Spleen (tissue), 11 donors: ENCODE measurements around the gene JDP2. TPM values are rescaled to one million over a fixed set of nuclear protein-coding genes. Genes with fewer than 3 reads are reported as not detected.

Experiments
- DNase-seq: peaks from one replicate; pipeline ENCODE4 v3.0.0-alpha.2; 2020
- H3K27ac ChIP-seq, 8 donors: fragments of 200-600 bp; sonication (generic) in 7 of 8; 1 replicate in 4 of 8; 2 replicates in 4 of 8; pipeline versions ENCODE4 v1.5.0 to v1.8.0; 2016 to 2021; ENCODE audit warnings: inconsistent platforms in 4 of 8, mild to moderate bottlenecking in 4 of 8, moderate library complexity in 1 of 8
- H3K27me3 ChIP-seq, 7 donors: fragments of 200-600 bp; sonication (generic) in 6 of 7; replicated peaks in 1 of 7; 1 replicate in 4 of 7; 2 replicates in 3 of 7; pipeline versions ENCODE4 v1.5.0 to v1.8.0; 2016 to 2021; ENCODE audit warnings: inconsistent platforms in 3 of 7, mild to moderate bottlenecking in 1 of 7
- H3K36me3 ChIP-seq, 6 donors: fragments of 200-600 bp; sonication (generic) in 5 of 6; 1 replicate in 4 of 6; 2 replicates in 2 of 6; pipeline versions ENCODE4 v1.5.0 to v1.8.0; 2016 to 2021; ENCODE audit warnings: inconsistent platforms in 2 of 6
- H3K4me1 ChIP-seq, 6 donors: fragments of 200-600 bp; sonication (generic) in 5 of 6; 1 replicate in 3 of 6; 2 replicates in 3 of 6; pipeline versions ENCODE4 v1.5.0 to v1.8.0; 2016 to 2021; ENCODE audit warnings: inconsistent platforms in 3 of 6
- H3K4me3 ChIP-seq, 8 donors: fragments of 200-600 bp; sonication (generic) in 7 of 8; 1 replicate in 4 of 8; 2 replicates in 4 of 8; pipeline versions ENCODE4 v1.5.0 to v1.8.0; 2016 to 2021; ENCODE audit warnings: inconsistent platforms in 4 of 8, mild to moderate bottlenecking in 4 of 8, moderate library complexity in 2 of 8
- H3K9me3 ChIP-seq, 8 donors: fragments of 200-600 bp; sonication (generic) in 7 of 8; 1 replicate in 4 of 8; 2 replicates in 4 of 8; pipeline versions ENCODE4 v1.5.0 to v1.8.0; 2016 to 2021; ENCODE audit warnings: inconsistent platforms in 4 of 8
- CTCF ChIP-seq, 11 experiments: fragments of 200-600 bp in 7 of 11; fragments of 450-650 bp in 4 of 11; sonication (generic) in 4 of 11; IDR thresholded peaks in 8 of 11; conservative IDR thresholded peaks in 3 of 11; 1 replicate in 7 of 11; 2 replicates in 4 of 11; pipeline versions ENCODE4 v1.4.0 to v1.8.0; 2016 to 2021; ENCODE audit warnings: antibody characterized with exemption in 11 of 11, inconsistent platforms in 4 of 11, mild to moderate bottlenecking in 1 of 11
- POLR2A ChIP-seq, 3 donors: fragments of 450-650 bp; IDR thresholded peaks; one replicate each; pipeline ENCODE4 v1.5.1; 2017; ENCODE audit warnings: antibody characterized with exemption in 3 of 3, mild to moderate bottlenecking in 1 of 3
- POLR2AphosphoS5 ChIP-seq, 3 donors: sonication (generic); formaldehyde crosslinking; IDR thresholded peaks; one replicate each; pipeline ENCODE4 v1.5.1; 2017; ENCODE audit warnings: antibody characterized with exemption in 3 of 3
- WGBS, 5 donors: extraction: QIAGEN DNeasy Blood & Tissue Kit in 3 of 5; methylation state at CpG; one replicate each; pipeline versions ENCODE4 v1.1.5 to v1.1.7; 2013 to 2018; 5-methylcytosine and 5-hydroxymethylcytosine counted together
- intact Hi-C: fragments of 100-400 bp; cut with DNase I; formaldehyde crosslinking; loops from one replicate; pipeline ENCODE4 v1.15.0; 2023; ENCODE audit warnings: low total_unique reads
- polyA plus RNA-seq, 3 donors: library from polyadenylated mRNA; stranded (reverse); fragments of 200-250 nt; gene quantifications; one replicate each; pipeline ENCODE4 v1.2.1, GENCODE V29; 2013
- total RNA-seq, 7 donors: library from RNA; depleted of rRNA in 3 of 7; stranded (reverse); fragments of >200 nt in 3 of 7; fragmentation: NEBNext Ultra II Directional in 4 of 7; extraction: Animal tissue kit (Norgen Biotek cat#: 25700) in 4 of 7; gene quantifications; one replicate each; pipeline versions ENCODE4 v1.1.0 to v1.2.1, GENCODE V29; 2016 to 2021
- donor health status: healthy with polysubstance abuse.
- donor health status: DM: no; HTN: no; CAD: no; lungs with moderate emphysema.
- donor health status: DM: no; HTN: no; CAD: no.
- donor health status: Bipolar disorder and iron deficiency.
- donor health status: healthy.
- donor health status: DM: no; HTN: no; CAD: no.
- donor health status: DM: yes; HTN: yes; CAD: no.

Gene JDP2
- total and polyA plus RNA-seq, 10 donors: 18.2 to 144 (median 91.8) TPM

GRCh38 chr14:75452324-75452723 is 24.5 kb downstream of the JDP2 start:
- DNase-seq: no peak
- H3K27ac ChIP-seq: peak overlapping the region in 7 of 8 donors; percentile 15 to 87 (median 81)
- H3K4me1 ChIP-seq: peaks cover 38 to 100% (median 86%) of the 10 kb centered on the region in 6 donors
- H3K36me3 ChIP-seq: peaks cover 0 to 96% (median 0%) of the 10 kb centered on the region in 6 donors
- no peaks in the 10 kb centered on the region for H3K27me3 ChIP-seq
- H3K9me3 ChIP-seq: no peaks in the 10 kb centered on the region
- WGBS, 5 donors: 57 to 69% (median 59%) methylated on average over 3 to 4 of the region's 4 CpGs
- H3K4me3 ChIP-seq: no peak overlapping the region
- intact Hi-C loops: no loop called here
- TF ChIP-seq POLR2A (IDR thresholded peaks at IDR 0.05) (no peak), POLR2AphosphoS5 (IDR thresholded peaks at IDR 0.05) (no peak), CTCF (IDR thresholded peaks at IDR 0.05 in 8 of 11, conservative IDR thresholded peaks at IDR 0.05 in 3 of 11) (no peak)

- Histone ChIP-seq H3K27ac (peak overlapping the region; percentile 51 to 87 (median 75)), H3K27me3 (no peaks in the 10 kb centered on the region), H3K36me3 (peaks cover 0 to 96% (median 0%) of the 10 kb centered on the region in 6 donors), H3K4me3 (peak overlapping the region in 1 of 8 donors; percentile 11), H3K9me3 (no peaks in the 10 kb centered on the region), H3K4me1 (peaks cover 38 to 100% (median 88%) of the 10 kb centered on the region in 6 donors)
- 50 to 68% (median 60%) methylated on average over 14 of the region's 14 CpGs for WGBS, 5 donors
- intact Hi-C loops: no loop called here
- TF ChIP-seq POLR2AphosphoS5 (IDR thresholded peaks at IDR 0.05): peak; percentile 42 to 76 (median 69)
- TF ChIP-seq POLR2A (IDR thresholded peaks at IDR 0.05): no peak
- peak; percentile 83 for DNase-seq
These were observed 25.3 kb downstream of the JDP2 start for GRCh38 chr14:75452900-75453816.

GRCh38 chr14:75453817-75454434 is 26.1 kb downstream of the JDP2 start:
- Histone ChIP-seq H3K9me3 (no peaks in the 10 kb centered on the region), H3K36me3 (peaks cover 0 to 90% (median 0%) of the 10 kb centered on the region in 6 donors), H3K4me1 (peaks cover 39 to 100% (median 90%) of the 10 kb centered on the region in 6 donors), H3K27ac (peak overlapping the region; percentile 51 to 87 (median 75)), H3K27me3 (no peaks in the 10 kb centered on the region), H3K4me3 (peak overlapping the region in 1 of 8 donors; percentile 11)
- TF ChIP-seq CTCF (IDR thresholded peaks at IDR 0.05 in 8 of 11, conservative IDR thresholded peaks at IDR 0.05 in 3 of 11) (peak in 6 of 11 experiments; percentile 10 to 46 (median 24)), POLR2AphosphoS5 (IDR thresholded peaks at IDR 0.05) (no peak), POLR2A (IDR thresholded peaks at IDR 0.05) (no peak)
- no peak for DNase-seq
- WGBS, 5 donors: 49 to 64% (median 52%) methylated on average over 14 of the region's 14 CpGs
- intact Hi-C loops: no loop called here

- Histone ChIP-seq H3K4me1 (peaks cover 35 to 100% (median 91%) of the 10 kb centered on the region in 6 donors), H3K27me3 (no peaks in the 10 kb centered on the region), H3K36me3 (peaks cover 0 to 89% (median 0%) of the 10 kb centered on the region in 6 donors), H3K9me3 (no peaks in the 10 kb centered on the region), H3K4me3 (no peak overlapping the region), H3K27ac (peak overlapping the region; percentile 35 to 88 (median 82))
- TF ChIP-seq CTCF (IDR thresholded peaks at IDR 0.05 in 8 of 11, conservative IDR thresholded peaks at IDR 0.05 in 3 of 11): no peak
- TF ChIP-seq POLR2A (IDR thresholded peaks at IDR 0.05): no peak
- peak in 2 of 3 donors; percentile 22 to 41 for TF ChIP-seq POLR2AphosphoS5 (IDR thresholded peaks at IDR 0.05)
- WGBS, 5 donors: 55 to 74% (median 63%) methylated on average over 8 to 12 of the region's 12 CpGs
- intact Hi-C loops: no loop called here
- no peak for DNase-seq
These were observed 27.2 kb downstream of the JDP2 start for GRCh38 chr14:75454963-75455546.
